Ishikawa (cell line): Measurements from ENCODE around the gene DIAPH3.

Experiments used
- CEBPB ChIP-seq: IDR thresholded peaks from 2 replicates; pipeline ENCODE4 v1.6.1; 2012
- CREB1 ChIP-seq: IDR thresholded peaks from 2 replicates; pipeline ENCODE4 v1.6.1; 2012; ENCODE audit warnings: low read depth
- EP300 ChIP-seq: IDR thresholded peaks from 2 replicates; pipeline ENCODE4 v1.6.1; 2012; ENCODE audit warnings: borderline replicate concordance
- FOXM1 ChIP-seq: IDR thresholded peaks from 2 replicates; pipeline ENCODE4 v1.6.1; 2012; ENCODE audit warnings: low read depth, borderline replicate concordance
- NFIC ChIP-seq: IDR thresholded peaks from 2 replicates; pipeline ENCODE4 v1.6.1; 2012
- RAD21 ChIP-seq: IDR thresholded peaks from 2 replicates; pipeline ENCODE4 v1.6.1; 2012; ENCODE audit warnings: low read depth
- TAF1 ChIP-seq: IDR thresholded peaks from 2 replicates; pipeline ENCODE4 v1.6.1; 2012; ENCODE audit warnings: low read depth, mild to moderate bottlenecking
- TCF12 ChIP-seq: IDR thresholded peaks from 2 replicates; pipeline ENCODE4 v1.6.1; 2012; ENCODE audit warnings: low read depth
- TEAD4 ChIP-seq: IDR thresholded peaks from 2 replicates; pipeline ENCODE4 v1.6.1; 2012
- YY1 ChIP-seq: IDR thresholded peaks from 2 replicates; pipeline ENCODE4 v1.6.1; 2012; ENCODE audit warnings: low read depth
- ZBTB7A ChIP-seq: IDR thresholded peaks from 2 replicates; pipeline ENCODE4 v1.6.1; 2012; ENCODE audit warnings: low read depth
- TF ChIP-seq, protein P1 (sequence below): IDR thresholded peaks from 2 replicates; pipeline ENCODE4 v1.6.1; 2012; ENCODE audit warnings: low read depth, mild to moderate bottlenecking
- TF ChIP-seq, protein P2 (sequence below): IDR thresholded peaks from 2 replicates; pipeline ENCODE4 v1.6.1; 2012
- TF ChIP-seq, protein P3 (sequence below): IDR thresholded peaks from 2 replicates; pipeline ENCODE4 v1.6.1; 2012

DNA sequence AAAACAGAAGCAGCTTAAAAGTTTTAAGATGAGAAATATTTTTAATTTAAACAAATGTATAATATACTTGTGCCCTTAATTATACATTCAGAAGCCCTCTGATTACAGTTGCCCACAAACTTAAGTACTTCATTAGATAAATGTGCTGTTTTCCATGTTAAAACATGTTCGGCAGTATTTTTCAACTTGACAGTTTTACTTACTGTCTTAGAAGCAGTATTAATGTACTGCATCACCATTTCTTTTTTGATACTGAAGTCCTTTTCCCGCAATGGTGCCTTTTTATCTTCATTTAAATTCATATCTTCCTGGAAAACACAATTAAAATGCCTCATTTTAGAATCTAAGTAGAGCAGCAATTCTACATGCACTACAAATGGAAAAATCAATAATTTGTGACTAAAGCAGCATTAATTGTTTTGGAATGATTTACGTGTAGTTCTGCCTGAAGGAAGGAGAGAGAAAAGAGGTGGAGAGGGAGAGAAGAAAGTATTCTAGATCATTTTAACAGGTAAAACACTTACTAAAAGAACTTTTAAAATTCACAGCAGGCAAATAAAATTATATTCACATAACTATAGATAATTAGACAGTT is 70.2 kb downstream of the DIAPH3 start:
- TF ChIP-seq EP300 (no peak), CEBPB (no peak), RAD21 (no peak), NFIC (no peak), CREB1 (no peak), ZBTB7A (no peak), TAF1 (no peak), YY1 (no peak), TEAD4 (no peak), TCF12 (no peak), FOXM1 (no peak)
- TF ChIP-seq, protein P1, sequence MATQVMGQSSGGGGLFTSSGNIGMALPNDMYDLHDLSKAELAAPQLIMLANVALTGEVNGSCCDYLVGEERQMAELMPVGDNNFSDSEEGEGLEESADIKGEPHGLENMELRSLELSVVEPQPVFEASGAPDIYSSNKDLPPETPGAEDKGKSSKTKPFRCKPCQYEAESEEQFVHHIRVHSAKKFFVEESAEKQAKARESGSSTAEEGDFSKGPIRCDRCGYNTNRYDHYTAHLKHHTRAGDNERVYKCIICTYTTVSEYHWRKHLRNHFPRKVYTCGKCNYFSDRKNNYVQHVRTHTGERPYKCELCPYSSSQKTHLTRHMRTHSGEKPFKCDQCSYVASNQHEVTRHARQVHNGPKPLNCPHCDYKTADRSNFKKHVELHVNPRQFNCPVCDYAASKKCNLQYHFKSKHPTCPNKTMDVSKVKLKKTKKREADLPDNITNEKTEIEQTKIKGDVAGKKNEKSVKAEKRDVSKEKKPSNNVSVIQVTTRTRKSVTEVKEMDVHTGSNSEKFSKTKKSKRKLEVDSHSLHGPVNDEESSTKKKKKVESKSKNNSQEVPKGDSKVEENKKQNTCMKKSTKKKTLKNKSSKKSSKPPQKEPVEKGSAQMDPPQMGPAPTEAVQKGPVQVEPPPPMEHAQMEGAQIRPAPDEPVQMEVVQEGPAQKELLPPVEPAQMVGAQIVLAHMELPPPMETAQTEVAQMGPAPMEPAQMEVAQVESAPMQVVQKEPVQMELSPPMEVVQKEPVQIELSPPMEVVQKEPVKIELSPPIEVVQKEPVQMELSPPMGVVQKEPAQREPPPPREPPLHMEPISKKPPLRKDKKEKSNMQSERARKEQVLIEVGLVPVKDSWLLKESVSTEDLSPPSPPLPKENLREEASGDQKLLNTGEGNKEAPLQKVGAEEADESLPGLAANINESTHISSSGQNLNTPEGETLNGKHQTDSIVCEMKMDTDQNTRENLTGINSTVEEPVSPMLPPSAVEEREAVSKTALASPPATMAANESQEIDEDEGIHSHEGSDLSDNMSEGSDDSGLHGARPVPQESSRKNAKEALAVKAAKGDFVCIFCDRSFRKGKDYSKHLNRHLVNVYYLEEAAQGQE = no peak
- TF ChIP-seq, protein P2, sequence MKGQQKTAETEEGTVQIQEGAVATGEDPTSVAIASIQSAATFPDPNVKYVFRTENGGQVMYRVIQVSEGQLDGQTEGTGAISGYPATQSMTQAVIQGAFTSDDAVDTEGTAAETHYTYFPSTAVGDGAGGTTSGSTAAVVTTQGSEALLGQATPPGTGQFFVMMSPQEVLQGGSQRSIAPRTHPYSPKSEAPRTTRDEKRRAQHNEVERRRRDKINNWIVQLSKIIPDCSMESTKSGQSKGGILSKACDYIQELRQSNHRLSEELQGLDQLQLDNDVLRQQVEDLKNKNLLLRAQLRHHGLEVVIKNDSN = no peak
- TF ChIP-seq, protein P3, sequence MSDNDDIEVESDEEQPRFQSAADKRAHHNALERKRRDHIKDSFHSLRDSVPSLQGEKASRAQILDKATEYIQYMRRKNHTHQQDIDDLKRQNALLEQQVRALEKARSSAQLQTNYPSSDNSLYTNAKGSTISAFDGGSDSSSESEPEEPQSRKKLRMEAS = no peak
